Adrenal gland (tissue), 12 donors: ENCODE measurements around the gene SWAP70. TPM values are rescaled to one million over a fixed set of nuclear protein-coding genes. Genes with fewer than 3 reads are reported as not detected.

Experiments used
- DNase-seq, 7 donors: peaks; one replicate each; pipeline ENCODE4 v3.0.0-alpha.2; 2019 to 2020
- H3K27ac ChIP-seq, 5 donors: fragments of 200-600 bp; sonication (generic) in 4 of 5; 1 replicate in 3 of 5; 2 replicates in 2 of 5; pipeline versions ENCODE4 v1.5.1 to v1.8.0; 2016 to 2020; ENCODE audit warnings: mild to moderate bottlenecking in 1 of 5
- H3K27me3 ChIP-seq: fragments of 200-600 bp; 2 replicates; pipeline ENCODE4 v1.8.0; 2021
- H3K36me3 ChIP-seq, 2 donors: fragments of 200-600 bp; replicated peaks in 1 of 2; 1 replicate in 1 of 2; 2 replicates in 1 of 2; pipeline versions ENCODE4 v1.5.1 to v1.8.0; 2018 to 2022
- H3K4me1 ChIP-seq, 2 donors: fragments of 200-600 bp; replicated peaks in 1 of 2; 1 replicate in 1 of 2; 2 replicates in 1 of 2; pipeline versions ENCODE4 v1.5.1 to v1.8.0; 2018 to 2021
- H3K4me3 ChIP-seq, 4 donors: fragments of 200-600 bp; sonication (generic) in 3 of 4; one replicate each; pipeline ENCODE4 v1.5.1; 2016 to 2018
- H3K9me3 ChIP-seq, 3 donors: fragments of 200-600 bp; sonication (generic) in 1 of 3; replicated peaks in 1 of 3; 1 replicate in 2 of 3; 2 replicates in 1 of 3; pipeline versions ENCODE4 v1.5.1 to v1.8.0; 2016 to 2021
- POLR2A ChIP-seq, 2 donors: fragments of 450-650 bp; IDR thresholded peaks; one replicate each; pipeline ENCODE4 v1.6.1; 2017; ENCODE audit warnings: antibody characterized with exemption in 2 of 2, mild to moderate bottlenecking in 2 of 2, moderate library complexity in 1 of 2
- WGBS, 4 donors: extraction: QIAGEN DNeasy Blood & Tissue Kit in 2 of 4; methylation state at CpG; one replicate each; pipeline versions ENCODE4 v1.1.5 to v1.1.7; 2013 to 2017; 5-methylcytosine and 5-hydroxymethylcytosine counted together
- intact Hi-C, 2 donors: fragments of 100-400 bp; cut with DNase I; formaldehyde crosslinking; loops; one replicate each; pipeline versions ENCODE4 v1.14.1 to v1.15.0; 2022 to 2023
- polyA plus RNA-seq, 3 donors: library from polyadenylated mRNA; stranded (reverse); fragments of 200-250 nt in 2 of 3; fragments of 350-450 nt in 1 of 3; fragmentation: Illumina TruSeq in 1 of 3; extraction: RNeasy Lipid Tissue Mini Kit (QIAGEN cat#74804) in 1 of 3; gene quantifications; one replicate each; pipeline ENCODE4 v1.2.3, GENCODE V29; 2013 to 2014
- total RNA-seq, 9 donors: library from RNA; depleted of rRNA in 4 of 9; stranded (reverse); fragments of >200 nt in 4 of 9; fragments of 120-200 nt in 1 of 9; fragmentation: NEBNext Ultra II Directional in 1 of 9; extraction: Animal tissue kit (Norgen Biotek cat#: 25700) in 1 of 9; gene quantifications; one replicate each; pipeline versions ENCODE4 v1.1.0 to v1.2.4, GENCODE V29; 2013 to 2023
- TF ChIP-seq, protein P1 (sequence below), 6 experiments: fragments of 450-650 bp in 4 of 6; fragments of 200-600 bp in 2 of 6; sonication (generic) in 1 of 6; IDR thresholded peaks; 1 replicate in 5 of 6; 2 replicates in 1 of 6; pipeline versions ENCODE4 v1.5.1 to v1.8.0; 2016 to 2021; ENCODE audit warnings: antibody characterized with exemption in 6 of 6, mild to moderate bottlenecking in 2 of 6, moderate library complexity in 1 of 6
- donor health status: healthy with polysubstance abuse.
- donor health status: Bipolar disorder and iron deficiency.
- donor health status: DM: yes; HTN: yes; CAD: no.
- donor health status: DM: no; HTN: no; CAD: no.
- donor health status: DM: no; HTN: no; CAD: no.
- donor health status: DM: yes; HTN: yes; CAD: no.

SWAP70 gene
- total and polyA plus RNA-seq, 12 donors: 6.5 to 23.5 (median 17.0) TPM

DNA sequence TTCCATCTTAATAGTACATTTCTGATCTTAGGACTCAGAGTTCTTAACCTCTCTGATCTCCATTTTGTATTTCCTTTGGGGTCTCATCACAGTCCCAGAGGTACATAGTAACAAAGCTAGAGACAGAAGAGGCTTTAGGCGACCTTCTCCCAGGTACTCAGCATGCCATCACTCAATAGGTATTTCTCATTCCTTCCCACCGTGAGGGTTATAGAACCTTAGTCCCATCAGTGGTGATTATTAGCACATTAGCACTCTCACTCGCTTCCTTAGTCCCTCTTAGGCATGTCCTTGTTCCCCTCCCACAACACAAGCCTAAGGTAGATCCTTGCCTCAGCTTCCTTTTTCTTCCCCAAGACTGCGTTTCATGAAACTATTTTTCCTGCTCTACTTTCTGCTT lies 14.7 kb downstream of the SWAP70 start:
- Histone ChIP-seq H3K4me3 (no peak overlapping the region), H3K9me3 (no peaks in the 10 kb centered on the region), H3K4me1 (peaks cover 0 to 7% of the 10 kb centered on the region in 2 donors), H3K27me3 (no peaks in the 10 kb centered on the region), H3K27ac (no peak overlapping the region), H3K36me3 (no peaks in the 10 kb centered on the region)
- TF ChIP-seq POLR2A (IDR thresholded peaks at IDR 0.05): no peak
- TF ChIP-seq, protein P1, sequence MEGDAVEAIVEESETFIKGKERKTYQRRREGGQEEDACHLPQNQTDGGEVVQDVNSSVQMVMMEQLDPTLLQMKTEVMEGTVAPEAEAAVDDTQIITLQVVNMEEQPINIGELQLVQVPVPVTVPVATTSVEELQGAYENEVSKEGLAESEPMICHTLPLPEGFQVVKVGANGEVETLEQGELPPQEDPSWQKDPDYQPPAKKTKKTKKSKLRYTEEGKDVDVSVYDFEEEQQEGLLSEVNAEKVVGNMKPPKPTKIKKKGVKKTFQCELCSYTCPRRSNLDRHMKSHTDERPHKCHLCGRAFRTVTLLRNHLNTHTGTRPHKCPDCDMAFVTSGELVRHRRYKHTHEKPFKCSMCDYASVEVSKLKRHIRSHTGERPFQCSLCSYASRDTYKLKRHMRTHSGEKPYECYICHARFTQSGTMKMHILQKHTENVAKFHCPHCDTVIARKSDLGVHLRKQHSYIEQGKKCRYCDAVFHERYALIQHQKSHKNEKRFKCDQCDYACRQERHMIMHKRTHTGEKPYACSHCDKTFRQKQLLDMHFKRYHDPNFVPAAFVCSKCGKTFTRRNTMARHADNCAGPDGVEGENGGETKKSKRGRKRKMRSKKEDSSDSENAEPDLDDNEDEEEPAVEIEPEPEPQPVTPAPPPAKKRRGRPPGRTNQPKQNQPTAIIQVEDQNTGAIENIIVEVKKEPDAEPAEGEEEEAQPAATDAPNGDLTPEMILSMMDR (IDR thresholded peaks at IDR 0.05): no peak
- intact Hi-C loops: no loop called here
- no peak for DNase-seq
- 85 to 91% (median 87%) methylated on average over 4 of the region's 4 CpGs for WGBS, 4 donors

DNA sequence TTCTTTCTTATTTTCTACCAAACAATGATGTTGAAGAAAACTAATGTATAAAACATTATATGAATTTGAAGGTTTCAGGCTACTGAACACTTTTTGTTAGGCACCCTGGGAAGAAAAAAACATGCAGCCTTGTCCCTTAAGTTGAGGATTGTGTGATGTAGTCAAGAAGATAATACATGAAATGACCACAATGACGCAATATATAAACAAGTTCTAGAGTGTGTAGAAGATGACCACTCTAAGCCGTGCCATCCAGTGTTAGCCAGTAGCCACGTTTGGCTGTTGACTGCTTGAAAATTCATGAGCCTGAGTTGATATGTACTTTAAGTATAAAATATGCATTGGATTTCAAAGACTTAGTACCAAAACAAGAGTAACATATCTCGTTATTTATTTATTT lies 16.2 kb downstream of the SWAP70 start:
- Histone ChIP-seq H3K4me1 (peaks cover 0 to 7% of the 10 kb centered on the region in 2 donors), H3K36me3 (no peaks in the 10 kb centered on the region), H3K27me3 (no peaks in the 10 kb centered on the region), H3K9me3 (no peaks in the 10 kb centered on the region), H3K27ac (no peak overlapping the region), H3K4me3 (no peak overlapping the region)
- WGBS, 4 donors: 83 to 92% (median 90%) methylated on average over 4 of the region's 4 CpGs
- DNase-seq: no peak
- intact Hi-C loops: no loop called here
- TF ChIP-seq, protein P1 (IDR thresholded peaks at IDR 0.05): no peak
- no peak for TF ChIP-seq POLR2A (IDR thresholded peaks at IDR 0.05)

DNA sequence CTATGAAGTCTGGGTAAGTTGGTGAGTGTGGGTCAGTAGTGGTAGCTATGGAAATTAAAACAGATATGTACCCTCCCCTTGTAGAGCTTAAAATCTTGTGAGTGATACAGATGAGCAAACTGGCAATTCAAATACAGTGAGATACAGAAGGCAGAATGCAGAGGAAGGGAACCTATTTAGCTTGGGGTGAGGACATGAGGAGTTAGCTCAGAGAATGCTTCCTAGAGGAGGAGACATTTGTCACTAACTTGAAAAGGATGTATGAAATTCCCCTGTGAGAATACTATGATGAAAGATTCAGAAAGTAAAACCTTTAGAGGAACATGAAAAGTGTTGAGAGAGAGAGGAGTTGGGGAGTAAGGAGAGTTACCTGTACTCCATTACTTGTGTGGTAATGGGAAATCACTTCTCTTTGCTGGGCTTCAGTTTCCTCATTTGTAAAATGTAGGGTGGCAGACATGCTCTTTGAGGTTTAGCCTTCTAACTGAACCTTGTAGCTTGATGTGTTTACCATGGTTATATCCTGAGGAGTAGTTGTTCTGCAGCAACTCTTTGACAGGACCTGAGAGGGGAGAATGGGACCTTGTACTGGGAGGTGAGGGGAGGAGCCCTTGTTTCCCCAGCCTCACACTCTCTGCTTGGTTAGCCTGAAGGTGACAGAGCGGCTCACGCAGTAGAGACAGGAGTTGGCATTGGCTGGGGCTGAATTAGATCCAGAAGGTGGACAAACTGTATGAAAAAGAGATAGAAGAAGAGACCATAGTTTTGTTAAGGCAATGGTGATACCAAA lies 17.9 kb downstream of the SWAP70 start:
- H3K27ac ChIP-seq: no peak overlapping the region
- 72 to 98% (median 88%) methylated on average over 2 of the region's 2 CpGs for WGBS, 4 donors
- H3K9me3 ChIP-seq: no peaks in the 10 kb centered on the region
- intact Hi-C loops: no loop called here
- H3K36me3 ChIP-seq: no peaks in the 10 kb centered on the region
- no peak overlapping the region for H3K4me3 ChIP-seq
- peaks cover 0 to 7% of the 10 kb centered on the region in 2 donors for H3K4me1 ChIP-seq
- no peak for TF ChIP-seq POLR2A (IDR thresholded peaks at IDR 0.05)
- TF ChIP-seq, protein P1 (IDR thresholded peaks at IDR 0.05): no peak
- no peak for DNase-seq
- no peaks in the 10 kb centered on the region for H3K27me3 ChIP-seq

DNA sequence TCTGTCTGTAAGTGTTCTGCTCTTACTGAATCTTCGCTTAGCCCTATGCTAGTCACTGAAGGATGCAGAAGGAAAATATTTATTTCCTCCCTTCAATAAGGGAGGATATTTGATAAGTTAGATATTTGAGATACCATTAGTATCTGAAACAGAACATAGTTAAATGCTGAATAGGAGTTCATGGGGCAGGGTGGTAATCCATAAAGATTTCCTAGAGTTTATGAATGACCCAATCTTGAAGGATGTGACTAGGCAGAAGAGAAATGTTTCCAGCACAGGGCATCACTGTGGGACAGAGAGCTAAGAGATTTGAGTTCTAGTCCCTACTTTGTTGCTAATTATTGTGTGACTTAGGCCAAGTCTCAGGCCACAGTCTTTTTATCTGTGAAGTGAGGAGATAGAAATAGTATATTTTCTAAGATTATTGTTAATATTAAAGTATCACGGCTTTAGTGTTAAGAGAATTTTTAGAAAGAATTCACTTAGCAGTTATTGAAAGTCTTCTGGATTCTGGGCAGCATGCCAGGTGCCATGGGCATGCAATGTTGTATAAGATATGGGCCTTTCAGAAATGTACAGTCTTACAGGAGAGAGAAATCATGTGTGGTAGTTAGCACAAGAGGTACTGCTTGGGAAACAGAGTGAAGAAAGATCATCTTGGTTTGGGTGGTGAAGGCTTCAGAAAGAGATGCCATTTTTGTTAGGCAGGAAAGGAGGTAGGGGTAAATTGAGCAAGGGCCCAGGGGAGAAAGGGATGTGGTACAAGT lies 24.0 kb downstream of the SWAP70 start:
- Histone ChIP-seq H3K4me1 (peaks cover 0 to 40% of the 10 kb centered on the region in 2 donors), H3K27ac (peak overlapping the region in 2 of 5 donors; percentile 69 to 81), H3K4me3 (no peak overlapping the region), H3K27me3 (no peaks in the 10 kb centered on the region), H3K9me3 (no peaks in the 10 kb centered on the region), H3K36me3 (no peaks in the 10 kb centered on the region)
- intact Hi-C loops: no loop called here
- TF ChIP-seq, protein P1 (IDR thresholded peaks at IDR 0.05): no peak
- TF ChIP-seq POLR2A (IDR thresholded peaks at IDR 0.05): no peak
- WGBS, 4 donors: 84 to 93% (median 87%) methylated on average over 2 of the region's 2 CpGs
- peak in 2 of 7 donors; percentile 24 to 47 for DNase-seq
